ENCODE measurements around the gene RUNX1.

RUNX1 gene

DNA sequence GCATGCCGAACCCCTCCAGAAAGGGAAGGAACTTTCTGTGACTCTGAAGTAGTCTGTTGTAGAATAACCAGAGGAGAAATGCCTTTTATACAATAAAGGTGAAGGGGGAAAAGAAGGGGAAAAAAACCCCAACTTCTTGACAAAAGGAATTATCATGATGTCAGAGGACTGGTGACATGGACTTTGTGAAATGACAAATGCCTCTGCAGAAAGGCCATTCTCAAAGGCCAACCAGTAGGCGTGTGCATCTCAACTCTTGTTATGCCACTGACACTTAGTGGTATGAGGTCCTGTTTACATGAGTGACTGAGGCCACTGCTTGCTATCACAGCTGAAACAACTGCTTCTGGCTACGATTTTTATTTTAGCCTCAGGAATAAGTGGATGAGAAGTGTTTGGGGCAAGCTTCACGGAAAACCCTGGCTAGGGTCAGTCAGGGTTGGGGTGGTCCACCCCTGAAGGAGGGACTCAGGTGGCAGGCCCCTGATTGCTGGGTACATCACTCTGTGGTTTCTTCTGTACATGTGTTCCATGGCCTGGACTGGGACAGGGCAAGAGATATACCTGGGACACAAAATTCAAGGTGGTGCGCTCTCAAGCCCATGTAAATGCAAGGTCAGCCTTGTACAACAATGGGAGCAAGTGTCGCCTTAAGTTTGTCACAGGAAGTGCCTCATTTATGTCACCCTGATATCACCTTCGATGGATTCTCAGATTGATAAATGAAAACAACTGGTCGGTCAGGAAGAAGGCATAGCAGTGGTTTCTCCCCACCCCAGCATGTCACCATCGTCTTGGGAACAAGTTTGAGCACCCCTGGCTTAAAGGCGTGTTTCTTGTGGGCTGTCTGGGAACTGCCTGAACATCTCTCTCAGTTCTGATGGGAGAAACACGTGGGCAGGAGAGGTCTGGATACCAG, 12.4 kb downstream of the RUNX1 start:
- DNase-seq (ENCODE audit: low spot score), result no peak

DNA sequence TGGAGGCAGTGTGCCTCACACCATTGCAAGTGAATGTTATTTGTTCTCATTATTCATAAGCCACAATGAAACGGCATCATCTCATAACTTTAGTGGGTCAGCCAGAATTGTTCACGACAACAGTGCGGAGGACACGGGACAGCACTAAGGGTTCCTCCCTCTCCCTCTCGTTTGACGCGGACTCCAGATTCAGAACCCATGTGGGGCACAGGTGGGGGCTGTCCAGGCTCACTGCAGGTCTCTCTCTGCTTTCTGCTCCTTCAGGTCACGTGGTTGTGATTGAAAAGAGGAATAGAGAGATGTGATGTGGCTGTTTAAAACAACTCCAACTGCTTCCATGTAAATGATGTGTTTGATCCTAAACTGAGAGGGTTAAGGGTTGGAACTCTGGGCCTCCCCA, 13.5 kb downstream of the RUNX1 start:
- no peak for DNase-seq (ENCODE audit: low spot score)

DNA sequence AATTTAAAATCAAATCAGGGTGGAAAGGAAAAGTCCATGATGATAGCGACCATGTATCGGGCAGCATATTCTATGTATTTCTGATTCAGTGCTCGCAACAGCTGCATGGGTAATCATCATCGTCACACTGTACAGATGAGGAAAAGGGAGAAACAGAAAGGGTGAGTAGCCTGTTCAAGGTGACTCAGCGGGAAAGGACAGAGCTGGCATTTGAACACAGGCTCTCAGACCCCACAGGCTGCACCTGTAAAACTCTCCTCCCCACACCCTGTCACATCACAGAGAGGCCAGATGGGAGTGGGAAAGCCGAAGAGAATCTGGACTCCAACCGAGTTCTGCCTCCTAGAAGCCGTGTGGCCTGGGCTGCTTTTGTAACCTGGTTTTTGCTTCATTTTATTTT, 14.0 kb downstream of the RUNX1 start:
- DNase-seq (ENCODE audit: low spot score), result no peak

DNA sequence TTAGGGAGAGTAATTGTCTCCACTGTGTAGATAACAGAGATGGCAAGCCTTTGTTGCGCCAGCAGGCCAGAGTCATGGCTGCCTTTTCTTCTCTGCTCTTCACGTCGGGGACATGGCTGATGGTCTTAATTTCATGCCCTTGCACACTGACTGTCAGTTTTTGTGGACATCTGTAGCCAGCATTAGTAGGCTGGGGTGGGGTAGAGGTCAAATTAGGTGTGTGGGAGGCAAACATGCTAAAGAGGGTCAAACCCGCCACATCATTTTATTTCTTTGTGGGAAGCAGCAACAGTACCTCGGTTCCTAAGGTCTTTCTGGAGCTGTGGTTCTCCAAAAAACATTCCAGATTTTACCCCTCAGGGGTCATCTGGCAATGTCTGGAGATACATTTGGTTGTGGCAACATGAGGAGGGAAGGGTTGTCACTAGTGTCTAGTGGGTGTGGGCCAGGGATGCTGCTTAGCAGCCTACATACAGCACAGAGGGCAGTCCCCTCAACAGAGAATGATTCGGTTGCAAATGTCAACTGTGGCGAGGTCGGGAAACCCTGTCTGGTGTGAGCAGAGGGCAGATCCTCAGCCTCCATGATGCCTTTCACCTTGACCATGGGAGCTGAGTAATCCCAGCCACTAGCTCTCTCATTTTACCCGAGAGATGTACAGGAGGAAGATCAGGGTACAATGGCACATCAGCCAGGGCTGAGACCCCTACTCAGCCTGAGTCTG, 14.7 kb downstream of the RUNX1 start:
- DNase-seq (ENCODE audit: low spot score), result no peak

DNA sequence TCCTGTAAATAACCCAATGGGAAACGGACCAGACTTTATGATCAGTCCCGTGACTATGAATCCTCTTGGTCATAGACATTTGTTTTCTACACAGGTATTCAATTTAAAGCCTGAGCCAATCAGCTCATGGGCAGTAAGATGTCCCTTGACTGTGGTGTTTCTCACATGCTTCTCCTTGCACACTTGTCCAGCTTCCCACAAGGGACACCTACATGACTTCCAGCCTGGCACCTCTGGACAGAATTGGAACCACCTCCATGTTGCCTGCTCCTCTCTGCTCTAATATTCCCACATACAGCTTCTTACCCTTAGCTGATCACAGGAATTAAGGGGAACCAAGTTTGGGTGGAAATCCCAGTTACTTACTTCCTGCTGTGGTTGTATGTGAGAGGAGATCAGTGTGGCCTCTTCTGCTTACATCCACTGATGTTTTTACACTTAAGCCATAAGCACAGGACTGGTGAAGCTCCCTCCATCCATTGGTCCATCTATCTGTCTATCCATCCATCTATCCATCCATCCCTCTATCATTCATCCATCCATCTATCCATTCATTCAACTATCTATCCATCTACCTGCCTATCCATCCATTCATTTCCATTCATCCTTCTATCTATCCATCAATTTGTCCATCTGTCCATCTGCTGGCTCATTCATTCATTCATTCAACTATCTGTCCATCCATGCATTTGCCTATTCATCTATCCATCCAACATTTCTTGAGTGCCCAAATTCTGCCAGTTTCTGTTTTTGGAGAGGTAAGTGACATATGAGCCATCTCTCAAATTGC, 16.4 kb downstream of the RUNX1 start:
- no peak for DNase-seq (ENCODE audit: low spot score)

DNA sequence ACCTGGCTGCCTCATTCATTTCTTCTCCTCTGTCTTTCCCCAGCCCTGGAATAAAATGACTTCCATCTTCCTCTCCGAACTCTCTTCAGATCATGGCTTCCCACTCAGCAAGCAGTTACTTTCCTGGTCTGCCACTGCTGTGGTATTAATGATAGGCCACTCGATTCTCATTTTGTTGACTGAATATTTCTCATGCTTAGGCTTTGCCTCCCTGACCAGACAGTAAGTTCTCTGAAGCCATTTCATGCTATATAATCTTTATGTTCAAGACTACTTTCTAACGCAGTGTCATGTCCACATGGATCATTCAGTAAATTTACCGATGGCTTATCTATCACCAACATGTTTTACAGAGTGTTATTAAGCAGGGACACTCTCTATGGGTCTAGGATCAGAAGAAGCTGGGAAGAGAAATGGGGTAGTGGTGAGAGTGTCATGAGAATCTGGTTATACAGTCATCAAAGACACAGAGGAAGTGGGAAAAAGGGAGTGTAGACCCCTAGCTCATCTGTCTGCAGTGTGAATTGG, 20.6 kb downstream of the RUNX1 start:
- no peak for DNase-seq (ENCODE audit: low spot score)

DNA sequence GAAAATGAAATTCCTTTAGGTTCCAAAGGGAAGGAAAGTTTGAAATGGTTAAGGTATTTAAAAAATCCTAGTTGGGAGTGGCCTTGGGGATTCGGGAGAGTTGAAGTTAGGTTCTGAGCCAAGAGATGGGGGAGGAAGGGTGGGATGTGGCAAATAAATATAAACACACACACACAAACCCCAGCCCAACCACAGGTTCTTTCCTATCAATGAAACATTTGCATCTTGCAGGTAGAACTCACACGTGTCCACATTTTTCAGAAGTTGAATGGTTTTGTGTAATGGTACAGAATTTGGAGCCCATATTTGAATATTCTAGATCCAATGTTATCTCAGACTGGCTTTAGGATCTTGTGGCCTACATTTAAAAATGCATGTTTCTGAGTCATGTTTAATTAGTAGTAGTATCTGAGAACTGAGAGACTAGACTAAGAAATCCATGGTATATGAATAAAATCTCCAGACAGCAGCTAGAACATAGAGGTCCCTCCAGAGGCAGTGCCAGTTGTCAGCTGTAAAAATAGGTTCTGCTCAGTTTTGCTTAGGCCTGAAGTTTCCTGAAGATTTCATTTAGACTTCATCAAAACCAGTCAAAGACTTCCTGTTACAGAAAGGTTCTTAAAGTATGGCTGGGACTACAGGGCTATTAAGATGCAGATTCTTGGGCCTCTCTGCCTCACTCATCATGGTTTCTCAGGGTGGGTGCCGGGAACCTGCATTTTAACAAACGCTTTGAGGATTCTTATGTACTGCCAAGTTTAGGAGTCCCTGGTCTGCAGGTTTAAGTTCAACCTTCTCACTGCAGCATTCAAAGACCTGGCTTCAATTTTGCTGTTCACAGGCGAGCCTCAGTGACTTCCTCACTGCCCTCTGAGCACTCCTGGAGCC, 21.3 kb downstream of the RUNX1 start:
- no peak for DNase-seq (ENCODE audit: low spot score)

DNA sequence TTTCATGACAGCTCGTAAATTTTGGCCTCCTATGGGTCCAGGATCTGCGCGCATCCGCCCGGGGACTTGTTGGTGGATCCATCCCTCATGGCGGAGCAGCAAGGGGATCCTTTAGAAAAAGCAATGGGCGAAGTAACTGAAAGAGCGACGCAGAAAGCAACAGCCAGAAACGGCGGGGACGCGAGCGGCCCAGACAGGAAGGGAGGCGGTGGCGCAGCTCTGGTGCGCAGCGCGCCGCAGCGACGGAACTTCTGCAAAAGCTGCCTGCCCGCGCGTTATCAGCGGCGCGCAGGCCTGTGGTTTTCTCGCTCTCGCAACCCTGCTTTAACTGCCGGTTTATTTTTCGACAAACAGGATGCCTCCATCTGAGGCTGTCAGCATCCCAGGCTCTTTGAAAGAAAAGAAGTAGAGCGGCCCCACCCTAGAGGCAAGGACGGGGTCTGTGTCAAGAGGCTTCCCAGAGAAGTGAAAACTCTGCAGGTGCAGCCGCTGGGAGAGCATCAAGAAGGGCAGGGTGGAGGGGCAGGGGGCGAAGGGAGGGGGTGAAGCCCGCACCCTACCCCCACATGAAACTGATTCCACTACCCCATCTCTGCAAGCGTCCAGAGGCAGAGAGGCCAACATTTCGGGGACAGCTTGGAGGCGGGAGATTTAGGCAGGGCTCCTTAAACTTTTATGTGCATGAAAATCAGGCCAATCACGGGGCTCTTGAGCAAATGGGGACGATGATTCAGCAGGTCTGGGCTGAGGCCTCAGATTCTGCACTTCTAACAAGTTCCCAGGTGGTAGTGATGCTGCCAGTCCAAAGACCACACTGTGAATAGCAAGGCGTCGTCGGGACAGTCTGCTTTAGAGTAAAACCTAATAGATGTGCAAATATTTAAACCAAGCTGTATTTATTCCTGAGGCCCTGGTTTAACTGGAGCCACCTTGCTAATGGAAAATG, 22.2 kb downstream of the RUNX1 start:
- no peak for DNase-seq (ENCODE audit: low spot score)

DNA sequence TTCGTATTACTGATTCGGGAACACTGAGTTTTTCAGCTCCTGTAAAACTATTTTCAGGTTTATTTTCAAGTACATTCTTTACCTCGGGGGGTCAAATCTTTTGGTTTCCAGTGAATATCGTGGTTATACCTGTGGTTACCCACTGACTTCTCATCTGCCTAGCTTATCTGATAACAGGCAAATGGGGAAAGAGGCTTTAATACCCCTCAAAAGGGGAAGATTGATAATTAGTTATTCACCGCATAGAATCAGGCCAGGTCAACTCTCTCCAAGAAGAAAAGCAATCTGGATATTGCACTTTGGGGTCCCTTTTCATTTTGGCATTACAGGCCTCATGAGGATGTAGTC, 23.0 kb downstream of the RUNX1 start:
- DNase-seq (ENCODE audit: low spot score), result no peak

DNA sequence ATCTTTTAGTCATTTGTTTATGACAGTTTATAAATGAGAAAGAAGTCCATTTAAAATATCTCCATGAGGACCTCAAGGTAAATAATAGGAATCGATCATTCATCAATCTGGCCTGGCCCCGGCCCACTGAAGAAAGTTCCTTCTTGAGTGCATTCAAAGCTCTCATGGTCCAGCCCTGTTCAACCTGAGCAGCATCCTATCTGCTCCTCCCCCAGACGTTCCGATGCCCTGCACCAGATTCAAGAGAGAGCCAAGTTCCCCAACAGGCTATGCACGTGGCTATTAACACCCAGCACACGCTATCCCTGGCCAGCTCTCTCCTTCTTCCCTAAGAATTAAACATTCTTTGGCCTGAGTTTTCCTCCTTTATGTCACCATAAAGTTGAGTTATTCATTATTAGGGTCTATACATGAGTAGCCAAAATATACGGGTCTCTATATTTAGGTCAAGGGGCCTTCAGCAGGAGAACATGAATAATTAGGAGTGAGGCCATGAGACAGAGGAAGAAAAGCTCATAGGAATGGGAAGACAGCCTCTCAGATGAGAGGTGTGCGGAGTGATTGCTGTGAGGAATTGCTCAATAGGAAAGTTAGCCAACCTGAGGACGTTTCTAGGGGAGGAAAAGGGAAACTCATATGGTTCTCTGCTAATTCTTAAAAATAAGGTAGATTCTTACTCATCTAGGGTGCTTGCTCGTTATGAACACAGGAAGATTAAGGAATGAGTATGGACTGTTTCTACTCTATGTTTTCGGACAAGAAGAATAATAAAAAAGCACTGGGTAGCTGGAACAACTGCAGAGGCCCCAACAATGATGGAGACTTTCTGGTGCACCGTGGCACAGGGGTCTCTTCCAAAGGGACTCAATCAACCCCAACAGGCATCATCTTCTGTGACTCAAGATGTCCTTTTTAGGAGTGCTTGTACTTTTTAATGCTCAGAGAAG, 23.6 kb downstream of the RUNX1 start:
- no peak for DNase-seq (ENCODE audit: low spot score)

DNA sequence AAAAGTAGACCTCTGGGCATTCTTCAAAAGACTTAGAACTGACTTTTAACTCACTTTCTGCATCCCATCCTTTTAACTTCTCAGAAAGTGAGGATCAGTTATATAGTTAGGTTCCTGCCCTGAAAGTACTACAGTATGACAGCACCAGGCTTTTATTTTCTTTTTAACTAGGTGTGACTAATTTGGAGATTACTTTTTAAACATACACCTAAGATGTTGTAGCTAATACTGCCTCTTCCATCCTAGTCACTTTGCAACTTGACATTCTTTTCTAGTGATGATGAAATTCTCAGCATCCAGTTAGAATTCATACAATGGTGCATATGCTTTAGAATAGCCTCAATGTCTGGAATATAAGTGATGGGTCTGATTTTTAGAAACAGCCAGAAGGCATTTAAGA, 24.6 kb downstream of the RUNX1 start:
- no peak for DNase-seq (ENCODE audit: low spot score)

DNA sequence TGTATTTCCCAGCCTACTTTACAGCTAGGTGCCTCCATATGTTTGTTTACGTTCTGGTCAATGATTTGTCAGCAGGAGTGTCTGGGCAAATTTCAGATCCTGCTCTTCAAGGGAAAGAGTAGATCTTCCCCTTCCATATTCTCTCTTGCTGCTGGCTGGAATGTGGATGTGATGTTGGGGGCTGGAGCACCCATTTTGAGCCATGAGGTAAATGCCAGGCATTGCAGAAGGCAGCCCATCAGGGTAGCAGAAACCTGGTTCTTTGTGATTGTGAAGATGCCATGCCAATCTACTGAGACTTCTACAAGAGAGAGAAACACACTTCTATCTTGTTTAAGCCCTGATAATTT, 25.1 kb downstream of the RUNX1 start:
- DNase-seq (ENCODE audit: low spot score), result no peak

DNA sequence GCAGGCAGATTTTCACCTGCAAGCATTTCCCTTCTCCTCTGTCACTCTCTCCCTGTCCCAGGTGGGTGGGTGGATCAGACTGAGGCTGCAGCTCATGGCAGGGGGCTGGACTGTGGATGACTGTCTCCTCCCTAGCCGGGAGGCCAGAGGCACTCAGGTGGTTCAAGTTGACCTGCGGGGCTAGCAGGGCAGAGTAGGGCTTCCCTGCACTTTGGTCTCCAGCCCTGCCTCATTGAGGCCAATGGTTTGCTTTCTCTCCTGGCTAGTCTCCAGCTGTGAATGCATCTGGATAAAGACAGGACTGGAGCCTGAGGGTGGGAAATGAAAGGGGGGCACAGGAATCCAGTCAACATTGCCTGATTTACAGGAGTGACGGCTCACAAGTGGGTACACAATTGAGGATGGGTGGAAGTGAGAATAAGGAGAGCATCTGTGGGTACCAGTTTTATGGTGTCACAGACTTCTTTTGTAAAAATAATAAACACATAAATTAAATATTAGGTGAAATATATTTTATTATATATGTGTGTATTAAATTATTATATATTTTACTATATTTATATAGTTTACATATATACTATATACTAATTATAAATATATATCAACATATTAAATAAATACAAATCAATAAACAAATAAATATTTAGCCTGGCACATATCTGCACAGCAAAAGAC, 25.6 kb downstream of the RUNX1 start:
- no peak for DNase-seq (ENCODE audit: low spot score)

DNA sequence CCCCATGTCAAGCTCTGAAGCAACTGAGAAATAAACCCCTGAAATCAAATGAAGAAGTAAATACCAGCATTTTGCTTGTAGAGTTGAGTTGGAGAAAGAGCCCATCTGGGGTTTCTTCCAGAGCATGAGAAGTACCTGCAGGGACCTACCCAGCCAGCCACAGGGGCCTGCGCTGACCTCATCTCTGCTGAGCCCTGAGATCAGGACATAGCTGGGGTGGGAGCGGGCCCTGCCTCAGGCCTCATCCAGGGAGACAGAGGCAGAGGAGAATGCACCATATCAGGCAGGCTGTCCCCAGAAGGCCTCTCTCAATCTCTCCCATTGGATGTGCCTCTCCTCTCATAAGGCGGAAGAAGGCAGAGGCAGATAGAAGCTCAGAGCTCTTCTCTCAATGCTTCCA, 27.6 kb downstream of the RUNX1 start:
- no peak for DNase-seq (ENCODE audit: low spot score)

DNA sequence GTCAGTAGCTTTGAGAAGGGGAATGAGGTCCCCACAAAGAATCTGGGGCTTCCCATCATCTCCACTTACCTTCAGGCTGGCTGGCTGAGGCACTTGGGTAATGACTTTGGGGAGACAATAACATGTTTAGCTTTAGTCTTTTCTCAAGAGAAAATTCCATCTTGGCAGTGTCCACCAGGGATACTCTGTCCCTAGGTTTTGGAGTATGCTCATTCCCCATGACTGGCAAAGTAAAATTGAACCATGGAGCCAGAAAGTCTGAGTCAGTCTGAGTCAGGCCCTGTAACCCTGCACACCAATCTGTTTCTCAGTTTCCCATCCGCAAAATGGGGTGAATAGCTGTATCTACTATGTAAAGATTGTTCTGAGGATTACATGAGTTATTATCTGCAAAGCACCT, 28.2 kb downstream of the RUNX1 start:
- no peak for DNase-seq (ENCODE audit: low spot score)

DNA sequence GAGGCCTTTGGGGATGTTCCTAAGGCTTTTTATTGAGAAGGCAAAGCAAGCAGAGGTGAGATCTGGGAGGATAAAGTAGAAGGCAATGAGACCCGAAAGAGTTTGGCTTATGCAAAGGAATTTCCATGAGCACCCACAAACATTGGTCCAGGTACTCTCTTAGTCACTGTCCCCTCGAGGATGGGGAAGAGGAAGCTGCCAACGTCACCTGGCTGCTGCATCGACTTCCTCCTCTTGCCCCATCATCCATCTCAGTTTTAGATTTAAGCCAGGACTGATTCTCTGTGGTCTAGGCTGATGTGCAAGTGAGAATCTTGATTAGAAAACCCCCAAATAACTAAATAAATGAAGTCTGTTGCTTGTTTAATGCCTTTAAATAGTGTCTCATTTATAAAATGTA, 28.7 kb downstream of the RUNX1 start:
- no peak for DNase-seq (ENCODE audit: low spot score)

DNA sequence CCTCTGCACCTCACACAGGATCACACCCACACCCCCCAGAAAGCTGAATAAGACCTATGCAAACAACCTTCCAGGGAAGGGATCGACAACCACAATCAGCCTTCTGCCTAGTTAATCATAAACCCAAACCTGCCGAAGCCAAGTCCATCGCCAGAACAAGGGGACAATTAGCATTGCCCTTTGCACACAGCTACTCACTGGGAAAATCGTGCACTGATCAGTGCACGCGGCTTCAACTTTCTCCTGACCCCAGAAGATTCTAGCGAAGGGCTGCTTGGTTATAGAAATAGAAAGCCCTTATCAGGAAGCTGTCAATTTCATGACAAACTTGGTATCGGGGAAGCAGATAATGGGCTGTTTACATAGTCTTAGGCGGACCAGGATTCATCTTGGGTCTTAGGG, 29.5 kb downstream of the RUNX1 start:
- no peak for DNase-seq (ENCODE audit: low spot score)

DNA sequence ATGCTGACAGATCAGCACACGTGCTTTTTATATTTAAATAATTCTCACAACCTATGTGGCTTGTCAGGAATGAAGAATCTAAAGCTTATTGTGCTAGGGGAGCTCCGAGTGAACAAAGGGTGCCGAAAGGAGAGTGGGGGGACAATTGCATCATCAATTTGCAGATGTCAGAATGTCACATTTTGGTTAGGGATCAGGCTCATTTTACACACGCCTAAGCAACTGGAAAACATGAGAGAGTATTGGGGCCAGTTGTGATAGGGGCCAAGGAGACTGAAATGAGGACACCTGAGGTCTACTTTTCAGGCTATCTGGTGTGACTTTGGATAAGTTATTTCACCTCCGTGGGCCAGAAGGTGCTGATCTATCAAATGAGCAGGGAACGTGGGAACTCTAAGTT, 31.8 kb downstream of the RUNX1 start:
- DNase-seq (ENCODE audit: low spot score), result no peak

All from D341Med (cell line).